Measurements from ENCODE around the gene KLHDC7A. TPM values are rescaled to one million over a fixed set of nuclear protein-coding genes. Genes with fewer than 3 reads are reported as not detected.
"Not testable (repeated sequence)": the region's sequence is repeated elsewhere in the genome, so short reads cannot be mapped to it uniquely, and the experiment has no call there.

KLHDC7A gene
- polyA plus RNA-seq, 1 donor from 2014 or later, result 0.04 TPM

GRCh38 chr1:18461656-18462055, 19.1 kb upstream of the KLHDC7A start:
- Histone ChIP-seq H3K9me2 (ENCODE audit: insufficient read depth, low read length) (no peaks in the 10 kb centered on the region), H3K4me3 (ENCODE audit: low read length) (no peak overlapping the region), H3K27ac (ENCODE audit: low read length) (no peak overlapping the region), H3K9ac (ENCODE audit: low read length) (no peak overlapping the region), H3K9me3 (ENCODE audit: low read length) (no peaks in the 10 kb centered on the region), H3K36me3 (ENCODE audit: insufficient read depth, low read length) (no peaks in the 10 kb centered on the region), H3F3A (ENCODE audit: insufficient read depth, low read length, poor library complexity, severe bottlenecking) (no peaks in the 10 kb centered on the region), H2AFZ (ENCODE audit: low read depth, low read length) (no peak overlapping the region), H3K27me3 (ENCODE audit: insufficient read depth, low read depth, low read length) (no peaks in the 10 kb centered on the region), H4K20me1 (ENCODE audit: insufficient read depth) (no peaks in the 10 kb centered on the region), H3K4me2 (ENCODE audit: low read length) (no peak overlapping the region), H3K79me2 (replicated peaks; ENCODE audit: insufficient read depth, low read length) (no peaks in the 10 kb centered on the region)
- TF ChIP-seq RAD21 (conservative IDR thresholded peaks at IDR 0.05) (no peak), EZH2 (IDR thresholded peaks at IDR 0.05; ENCODE audit: borderline replicate concordance, insufficient read depth, low read length, poor library complexity, severe bottlenecking) (no peak), EP300 (conservative IDR thresholded peaks at IDR 0.05; ENCODE audit: poor library complexity, severe bottlenecking) (no peak), TAF1 (IDR thresholded peaks at IDR 0.05; ENCODE audit: low read depth) (no peak), POLR2AphosphoS5 (IDR thresholded peaks at IDR 0.05) (no peak), REST (IDR thresholded peaks at IDR 0.05; ENCODE audit: borderline replicate concordance) (no peak), CTCF (IDR thresholded peaks at IDR 0.05; ENCODE audit: poor library complexity, severe bottlenecking) (no peak), MXI1 (conservative IDR thresholded peaks at IDR 0.05; ENCODE audit: poor library complexity, severe bottlenecking) (no peak), SMC3 (conservative IDR thresholded peaks at IDR 0.05; ENCODE audit: poor library complexity) (no peak)

- not testable (repeated sequence) for H3K9me3 ChIP-seq (ENCODE audit: low read length); H3K9me2 ChIP-seq (ENCODE audit: insufficient read depth, low read length); H3K27ac ChIP-seq (ENCODE audit: low read length); H3F3A ChIP-seq (ENCODE audit: insufficient read depth, low read length, poor library complexity, severe bottlenecking); H3K36me3 ChIP-seq (ENCODE audit: insufficient read depth, low read length); H2AFZ ChIP-seq (ENCODE audit: low read depth, low read length); H4K20me1 ChIP-seq (ENCODE audit: insufficient read depth); H3K27me3 ChIP-seq (ENCODE audit: insufficient read depth, low read depth, low read length); H3K9ac ChIP-seq (ENCODE audit: low read length); H3K79me2 ChIP-seq (replicated peaks; ENCODE audit: insufficient read depth, low read length); H3K4me3 ChIP-seq (ENCODE audit: low read length); H3K4me2 ChIP-seq (ENCODE audit: low read length)
Observed at GRCh38 chr1:18462517-18462916, 18.2 kb upstream of the KLHDC7A start.

GRCh38 chr1:18463063-18463462, 17.7 kb upstream of the KLHDC7A start:
- no peak overlapping the region for H3K4me3 ChIP-seq (ENCODE audit: low read length)
- no peak overlapping the region for H3K27ac ChIP-seq (ENCODE audit: low read length)
- H3K79me2 ChIP-seq (replicated peaks; ENCODE audit: insufficient read depth, low read length), result no peaks in the 10 kb centered on the region
- H3F3A ChIP-seq (ENCODE audit: insufficient read depth, low read length, poor library complexity, severe bottlenecking), result no peaks in the 10 kb centered on the region
- no peaks in the 10 kb centered on the region for H3K9me3 ChIP-seq (ENCODE audit: low read length)
- H4K20me1 ChIP-seq (ENCODE audit: insufficient read depth), result no peaks in the 10 kb centered on the region
- H3K4me2 ChIP-seq (ENCODE audit: low read length), result no peak overlapping the region
- no peaks in the 10 kb centered on the region for H3K27me3 ChIP-seq (ENCODE audit: insufficient read depth, low read depth, low read length)
- no peak overlapping the region for H2AFZ ChIP-seq (ENCODE audit: low read depth, low read length)
- no peaks in the 10 kb centered on the region for H3K36me3 ChIP-seq (ENCODE audit: insufficient read depth, low read length)
- H3K9me2 ChIP-seq (ENCODE audit: insufficient read depth, low read length), result no peaks in the 10 kb centered on the region
- H3K9ac ChIP-seq (ENCODE audit: low read length), result no peak overlapping the region
- TF ChIP-seq SMC3 (conservative IDR thresholded peaks at IDR 0.05; ENCODE audit: poor library complexity) (no peak), REST (IDR thresholded peaks at IDR 0.05; ENCODE audit: borderline replicate concordance) (no peak), EP300 (conservative IDR thresholded peaks at IDR 0.05; ENCODE audit: poor library complexity, severe bottlenecking) (no peak), EZH2 (IDR thresholded peaks at IDR 0.05; ENCODE audit: borderline replicate concordance, insufficient read depth, low read length, poor library complexity, severe bottlenecking) (no peak), RAD21 (conservative IDR thresholded peaks at IDR 0.05) (no peak), TAF1 (IDR thresholded peaks at IDR 0.05; ENCODE audit: low read depth) (no peak), CTCF (IDR thresholded peaks at IDR 0.05; ENCODE audit: poor library complexity, severe bottlenecking) (no peak), POLR2AphosphoS5 (IDR thresholded peaks at IDR 0.05) (no peak), MXI1 (conservative IDR thresholded peaks at IDR 0.05; ENCODE audit: poor library complexity, severe bottlenecking) (no peak)
